ENCODE measurements around the gene NBPF14.
"Not testable (repeated sequence)": the region's sequence is repeated elsewhere in the genome, so short reads cannot be mapped to it uniquely, and the experiment has no call there.

The NBPF14 gene

GRCh38 chr1:148512571-148513184 lies 83.1 kb downstream of the NBPF14 start:
- H3K27ac ChIP-seq (ENCODE audit: low read depth, low read length, poor library complexity, severe bottlenecking); H3K4me2 ChIP-seq (ENCODE audit: low read length); H3K9me3 ChIP-seq (ENCODE audit: low read length); H3K4me1 ChIP-seq (ENCODE audit: insufficient read depth, low read length, severe bottlenecking); H3K36me3 ChIP-seq (ENCODE audit: insufficient read depth, low read length); H3K27me3 ChIP-seq (ENCODE audit: insufficient read depth, low read length); H3K79me2 ChIP-seq (ENCODE audit: insufficient read depth, low read length); H3K4me3 ChIP-seq (ENCODE audit: low read depth, low read length, poor library complexity, severe bottlenecking); H3K9me2 ChIP-seq (ENCODE audit: low read depth, low read length); H3K9ac ChIP-seq (ENCODE audit: low read length); H4K20me1 ChIP-seq (ENCODE audit: insufficient read depth, low read length); H3F3A ChIP-seq (ENCODE audit: insufficient read depth, low read length); H2AFZ ChIP-seq (ENCODE audit: low read length): not testable (repeated sequence)

- not testable (repeated sequence) for H3K9ac ChIP-seq (ENCODE audit: low read length); H3K9me2 ChIP-seq (ENCODE audit: low read depth, low read length); H3K4me2 ChIP-seq (ENCODE audit: low read length); H3K27me3 ChIP-seq (ENCODE audit: insufficient read depth, low read length); H4K20me1 ChIP-seq (ENCODE audit: insufficient read depth, low read length); H3K4me1 ChIP-seq (ENCODE audit: insufficient read depth, low read length, severe bottlenecking); H3F3A ChIP-seq (ENCODE audit: insufficient read depth, low read length); H3K36me3 ChIP-seq (ENCODE audit: insufficient read depth, low read length); H3K79me2 ChIP-seq (ENCODE audit: insufficient read depth, low read length); H3K9me3 ChIP-seq (ENCODE audit: low read length); H2AFZ ChIP-seq (ENCODE audit: low read length); H3K27ac ChIP-seq (ENCODE audit: low read depth, low read length, poor library complexity, severe bottlenecking); H3K4me3 ChIP-seq (ENCODE audit: low read depth, low read length, poor library complexity, severe bottlenecking)
These were observed 101.9 kb downstream of the NBPF14 start for GRCh38 chr1:148493933-148494332.

DNA sequence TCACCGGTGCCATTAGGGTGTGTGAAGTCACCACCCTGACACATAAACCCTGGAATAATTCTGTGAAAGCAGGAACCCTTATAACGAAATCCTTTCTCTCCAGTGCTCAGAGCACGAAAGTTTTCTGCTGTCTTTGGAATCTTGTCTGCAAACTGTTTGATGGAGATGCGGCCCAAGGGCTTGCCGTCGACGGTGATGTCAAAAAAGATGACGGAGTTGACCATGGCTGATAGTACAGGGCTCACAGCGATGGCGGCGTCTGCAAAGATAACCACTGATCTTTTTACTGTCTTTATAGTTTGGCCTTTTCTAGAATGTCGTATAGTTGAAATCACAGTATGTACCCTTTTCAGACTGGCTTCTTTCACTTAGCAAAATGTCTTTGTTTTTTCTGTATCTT lies 112.8 kb downstream of the NBPF14 start, which contains the start of gene PPIAL4G:
TSS of gene PPIAL4G (minus strand) at position 274 of the 400 bp plus-strand sequence. CDS start at position 224, 50 bp downstream.
- not testable (repeated sequence) for H3K79me2 ChIP-seq (ENCODE audit: insufficient read depth, low read length); H4K20me1 ChIP-seq (ENCODE audit: insufficient read depth, low read length); H3K4me3 ChIP-seq (ENCODE audit: low read depth, low read length, poor library complexity, severe bottlenecking); H3K4me1 ChIP-seq (ENCODE audit: insufficient read depth, low read length, severe bottlenecking); H3K27ac ChIP-seq (ENCODE audit: low read depth, low read length, poor library complexity, severe bottlenecking); H3K4me2 ChIP-seq (ENCODE audit: low read length); H2AFZ ChIP-seq (ENCODE audit: low read length); H3K36me3 ChIP-seq (ENCODE audit: insufficient read depth, low read length); H3F3A ChIP-seq (ENCODE audit: insufficient read depth, low read length); H3K9me2 ChIP-seq (ENCODE audit: low read depth, low read length); H3K9ac ChIP-seq (ENCODE audit: low read length); H3K27me3 ChIP-seq (ENCODE audit: insufficient read depth, low read length); H3K9me3 ChIP-seq (ENCODE audit: low read length)
